HG02610 (cell line): ENCODE data around the gene CRYBA2.

Experiments
- ATAC-seq: cut with Tn5 transposase; IDR thresholded peaks from one replicate; pipeline ENCODE4 v1.9.1; 2021; ENCODE audit warnings: mild to moderate bottlenecking, moderate library complexity; ENCODE audit not compliant: unreplicated experiment

CRYBA2 gene

GRCh38 chr2:218958276-218958675 lies 34.9 kb downstream of the CRYBA2 start:
- ATAC-seq: no peak

GRCh38 chr2:218957671-218958070 lies 35.6 kb downstream of the CRYBA2 start:
- no peak for ATAC-seq

DNA sequence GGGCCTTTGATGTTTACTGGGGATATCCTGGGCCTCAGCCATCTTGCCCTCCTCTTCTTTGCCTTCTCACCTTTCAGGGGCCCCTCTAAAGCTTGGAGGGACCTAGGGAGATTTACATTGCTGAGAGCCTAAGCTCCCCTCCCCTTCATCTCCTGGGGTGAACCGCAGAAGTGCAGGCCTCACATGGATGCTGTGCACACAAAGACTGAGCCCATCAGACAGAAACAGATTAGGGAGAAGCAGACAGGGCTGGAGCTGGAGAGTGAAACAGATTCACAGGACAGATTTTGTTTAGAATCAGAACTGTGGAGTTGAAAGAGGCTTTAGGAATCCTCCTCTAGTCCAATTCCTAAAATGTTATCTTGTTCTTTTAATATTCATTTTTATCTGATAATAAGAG lies 37.2 kb downstream of the CRYBA2 start:
- ATAC-seq: no peak

GRCh38 chr2:218954541-218955300 lies 38.5 kb downstream of the CRYBA2 start:
- ATAC-seq: no peak

DNA sequence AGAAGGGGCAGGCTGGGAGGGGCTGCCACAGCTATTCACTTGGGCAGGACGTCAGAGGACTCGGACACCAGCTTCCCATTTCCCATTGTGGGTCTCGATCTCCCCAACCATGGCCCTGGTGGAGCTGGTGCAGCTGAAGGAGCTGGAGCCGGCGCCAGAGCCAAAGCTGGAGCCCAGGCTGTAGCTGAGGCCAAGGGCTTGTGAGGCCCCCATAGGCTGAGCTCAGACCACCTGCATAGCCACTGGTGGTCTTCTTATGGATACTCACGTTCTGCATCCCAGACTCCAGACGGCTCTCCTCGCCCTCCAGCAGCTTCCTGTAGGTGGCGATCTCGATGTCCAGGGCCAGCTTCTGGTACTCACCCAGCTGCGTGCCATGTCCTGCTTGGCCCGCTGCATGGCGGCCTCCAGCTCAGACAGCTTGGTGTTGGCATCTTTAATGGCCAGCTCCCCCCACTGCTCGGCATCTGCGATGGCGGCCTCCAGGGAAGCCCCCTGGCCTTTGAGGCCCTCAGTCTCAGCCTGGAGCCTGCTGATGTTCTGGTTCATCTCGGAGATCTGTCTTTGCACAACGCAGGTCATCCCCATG lies 39.8 kb downstream of the CRYBA2 start:
- no peak for ATAC-seq

DNA sequence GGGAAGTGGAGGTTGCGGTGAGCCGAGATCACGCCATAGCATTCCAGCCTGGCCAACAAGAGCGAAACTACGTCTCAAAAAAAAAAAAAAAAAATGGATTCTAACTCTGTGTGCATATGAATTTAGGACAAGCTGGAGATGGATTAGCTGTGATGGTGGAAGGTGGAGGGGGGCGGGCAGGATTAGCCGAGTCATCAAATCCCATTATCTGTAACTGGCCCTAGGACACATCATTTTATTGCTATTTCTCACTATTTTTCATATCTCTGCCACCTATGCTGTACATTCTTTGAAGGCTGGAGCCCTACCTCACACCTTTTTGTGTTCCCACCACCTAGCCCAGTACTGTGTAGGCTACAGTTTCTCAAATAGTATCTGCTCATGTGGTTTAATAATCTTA lies 41.1 kb downstream of the CRYBA2 start:
- ATAC-seq: no peak

DNA sequence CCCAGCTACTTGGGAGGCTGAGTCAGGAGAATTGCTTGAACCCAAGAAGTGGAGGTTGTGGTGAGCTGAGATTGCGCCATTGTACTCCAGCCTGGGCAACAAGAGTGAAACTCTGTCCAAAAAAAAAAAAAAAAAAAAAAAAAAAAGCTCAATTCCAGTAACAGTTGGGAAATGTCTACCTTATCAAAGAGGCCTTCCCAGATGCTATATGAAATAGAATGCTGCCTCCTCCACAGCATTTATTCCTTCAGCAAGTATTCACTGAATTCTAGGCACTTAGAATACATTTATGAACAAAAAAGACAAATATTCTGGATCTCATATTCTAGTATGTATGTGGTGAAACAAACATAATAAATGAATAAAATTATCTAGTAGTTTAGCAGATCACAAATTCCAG lies 46.6 kb downstream of the CRYBA2 start:
- no peak for ATAC-seq

DNA sequence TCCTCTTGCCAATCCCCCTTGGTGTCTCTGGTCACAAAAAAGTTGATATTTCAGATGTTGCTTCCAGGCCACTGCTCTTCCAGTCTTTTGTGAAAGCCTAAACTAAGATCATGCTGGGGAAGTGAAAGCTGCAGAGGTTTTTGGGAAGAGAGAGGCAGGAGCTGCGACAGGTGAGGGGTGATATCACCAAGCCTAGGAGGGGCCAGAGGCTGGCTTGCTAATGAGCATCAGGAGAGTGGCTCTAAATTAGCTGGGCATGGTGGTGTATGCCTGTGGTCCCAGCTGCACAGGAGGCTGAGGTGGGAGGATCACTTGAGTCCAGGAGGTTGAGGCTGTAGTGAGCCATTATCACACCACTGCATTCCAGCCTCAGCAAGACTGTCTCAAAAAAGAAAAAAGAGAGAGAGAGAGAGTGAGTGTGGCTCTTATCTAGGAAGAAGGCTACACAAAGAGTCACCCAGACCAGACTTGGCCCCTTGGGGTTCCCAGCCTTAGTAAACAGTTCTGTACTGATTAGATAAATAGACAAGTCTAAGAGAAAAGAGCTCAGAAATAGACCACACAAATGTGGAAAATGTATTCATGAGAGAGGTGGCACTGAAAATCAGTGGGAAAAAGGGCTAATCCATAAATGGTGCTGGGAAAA lies 48.3 kb downstream of the CRYBA2 start:
- no peak for ATAC-seq
